ENCODE data around the gene KIF7.

KIF7 gene

GRCh38 chr15:89648106-89649012, 6.9 kb downstream of the KIF7 start:
- no peak for DNase-seq

GRCh38 chr15:89647191-89647851, 7.9 kb downstream of the KIF7 start:
- DNase-seq, result peak; percentile 37 to 39

GRCh38 chr15:89646416-89647141, 8.7 kb downstream of the KIF7 start:
- DNase-seq, result no peak

GRCh38 chr15:89645680-89646079, 9.6 kb downstream of the KIF7 start:
- no peak for DNase-seq

GRCh38 chr15:89642106-89642505, 13.2 kb downstream of the KIF7 start:
- DNase-seq, result no peak

GRCh38 chr15:89641053-89641452, 14.2 kb downstream of the KIF7 start:
- DNase-seq, result no peak

GRCh38 chr15:89640245-89640644, 15.0 kb downstream of the KIF7 start:
- no peak for DNase-seq

GRCh38 chr15:89633585-89633984, 21.7 kb downstream of the KIF7 start:
- DNase-seq, result no peak

GRCh38 chr15:89632563-89633430, 22.5 kb downstream of the KIF7 start:
- DNase-seq, result no peak

- DNase-seq, result no peak
Measured at GRCh38 chr15:89631902-89632264, 23.4 kb downstream of the KIF7 start.

GRCh38 chr15:89630974-89631901, 24.0 kb downstream of the KIF7 start:
- no peak for DNase-seq

- no peak for DNase-seq
Measured at GRCh38 chr15:89630260-89630659, 25.0 kb downstream of the KIF7 start.

GRCh38 chr15:89629829-89630228, 25.4 kb downstream of the KIF7 start:
- no peak for DNase-seq

GRCh38 chr15:89628806-89629715, 26.2 kb downstream of the KIF7 start:
- no peak for DNase-seq

- no peak for DNase-seq
Measured at GRCh38 chr15:89628301-89628700, 27.0 kb downstream of the KIF7 start.

GRCh38 chr15:89627256-89627970, 27.9 kb downstream of the KIF7 start:
- no peak for DNase-seq

- DNase-seq, result no peak
Measured at GRCh38 chr15:89625716-89626115, 29.6 kb downstream of the KIF7 start.

- DNase-seq, result no peak
Measured at GRCh38 chr15:89623165-89623564, 32.1 kb downstream of the KIF7 start.

- DNase-seq, result no peak
Measured at GRCh38 chr15:89621547-89621946, 33.7 kb downstream of the KIF7 start.

- DNase-seq, result no peak
Measured at GRCh38 chr15:89616228-89616627, 39.0 kb downstream of the KIF7 start.
